Colonic mucosa (tissue), 4 donors: ENCODE results near the gene CHD2. TPM values are rescaled to one million over a fixed set of nuclear protein-coding genes. Genes with fewer than 3 reads are reported as not detected.

ENCODE experiments used
- DNase-seq: peaks from one replicate; pipeline ENCODE4 v3.0.0-alpha.2; 2020
- H3K27ac ChIP-seq: fragments of 200-600 bp; one replicate; pipeline ENCODE4 v1.8.0; 2021
- H3K27me3 ChIP-seq: fragments of 200-600 bp; one replicate; pipeline ENCODE4 v1.8.0; 2021
- H3K36me3 ChIP-seq: fragments of 200-600 bp; one replicate; pipeline ENCODE4 v1.8.0; 2021
- H3K4me1 ChIP-seq: fragments of 200-600 bp; one replicate; pipeline ENCODE4 v1.8.0; 2021; ENCODE audit warnings: mild to moderate bottlenecking
- H3K4me3 ChIP-seq: fragments of 200-600 bp; one replicate; pipeline ENCODE4 v1.8.0; 2021
- H3K9ac ChIP-seq, 2 donors: one replicate each; pipeline ENCODE4 v1.7.0; 2013; ENCODE audit warnings: control low read depth in 2 of 2, low read depth in 2 of 2, low read length in 2 of 2
- H3K9me3 ChIP-seq: fragments of 200-600 bp; one replicate; pipeline ENCODE4 v1.8.0; 2021
- intact Hi-C: fragments of 100-400 bp; cut with DNase I; formaldehyde crosslinking; loops from one replicate; pipeline ENCODE4 v1.14.1; 2022
- microRNA-seq: library from miRNA; unstranded; fragments of <30 nt; microRNA quantifications from one replicate; pipeline ENCODE4, GENCODE V29; 2019
- total RNA-seq, 2 donors: library from RNA; stranded (reverse); fragmentation: NEBNext Ultra II Directional in 1 of 2; extraction: Animal tissue kit (Norgen Biotek cat#: 25700) in 1 of 2; gene quantifications; one replicate each; pipeline ENCODE4 v1.2.1, GENCODE V29; 2021
- TF ChIP-seq, protein P1 (sequence below): fragments of 200-600 bp; IDR thresholded peaks from one replicate; pipeline ENCODE4 v1.8.0; 2022; ENCODE audit warnings: antibody characterized with exemption, mild to moderate bottlenecking
- donor health status: healthy.
- donor health status: DM: no; HTN: no; CAD: no.
- donor health status: DM: no; HTN: no; CAD: no.

Gene CHD2
- total RNA-seq, 2 donors from 2014 or later, result 87.5 to 121 TPM

DNA sequence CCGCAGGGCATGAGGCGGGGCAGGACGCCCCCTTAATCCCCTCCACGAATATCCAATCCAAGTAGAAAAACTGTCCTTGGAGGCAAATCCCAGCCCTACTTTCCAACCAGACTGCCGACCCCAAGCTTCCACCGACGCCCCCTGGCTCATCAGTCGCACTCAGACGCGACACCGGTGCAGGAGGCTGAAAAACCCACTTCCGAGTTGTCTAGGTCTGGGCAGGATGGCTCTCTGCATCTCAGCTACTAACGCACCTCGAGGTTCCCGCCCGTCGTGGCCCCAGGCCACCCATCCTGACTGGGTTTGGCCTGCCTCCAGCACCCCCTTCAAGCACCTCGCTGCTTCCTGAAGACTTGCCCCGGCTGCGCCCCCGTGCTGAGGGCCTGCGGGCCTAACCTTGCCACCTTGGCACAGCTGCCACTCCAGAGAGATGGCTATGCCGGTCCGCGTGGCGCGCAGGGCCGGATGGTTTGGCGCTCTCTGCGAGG is 173.4 kb downstream of the CHD2 start:
- H3K27me3 ChIP-seq, result peaks cover 30% of the 10 kb centered on the region

DNA sequence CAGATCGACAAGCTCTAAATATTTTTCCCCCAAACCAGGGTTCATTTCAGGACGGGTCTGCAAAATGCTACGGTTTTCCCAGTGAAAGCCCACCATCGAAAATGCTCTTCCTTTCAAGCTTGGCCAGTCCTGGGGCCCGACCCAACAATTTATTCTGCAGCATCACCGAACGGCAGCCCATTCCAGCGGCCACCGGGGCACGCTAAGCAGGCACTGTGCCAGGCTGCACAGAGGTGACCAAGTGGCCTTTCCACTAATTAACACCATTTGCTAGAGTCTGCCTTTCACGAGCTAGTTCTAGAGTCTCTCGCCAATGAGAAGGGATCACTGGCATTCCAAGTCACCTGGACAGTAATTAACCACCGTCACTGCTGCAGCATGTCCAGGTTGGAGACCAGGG is 174.5 kb downstream of the CHD2 start:
- H3K9ac ChIP-seq, result no peak overlapping the region
- intact Hi-C loops, result no loop called here
- no peak for DNase-seq
- H3K9me3 ChIP-seq, result no peaks in the 10 kb centered on the region
- H3K4me3 ChIP-seq, result no peak overlapping the region
- peaks cover 30% of the 10 kb centered on the region for H3K27me3 ChIP-seq
- H3K36me3 ChIP-seq, result no peaks in the 10 kb centered on the region
- no peaks in the 10 kb centered on the region for H3K4me1 ChIP-seq
- TF ChIP-seq, protein P1, sequence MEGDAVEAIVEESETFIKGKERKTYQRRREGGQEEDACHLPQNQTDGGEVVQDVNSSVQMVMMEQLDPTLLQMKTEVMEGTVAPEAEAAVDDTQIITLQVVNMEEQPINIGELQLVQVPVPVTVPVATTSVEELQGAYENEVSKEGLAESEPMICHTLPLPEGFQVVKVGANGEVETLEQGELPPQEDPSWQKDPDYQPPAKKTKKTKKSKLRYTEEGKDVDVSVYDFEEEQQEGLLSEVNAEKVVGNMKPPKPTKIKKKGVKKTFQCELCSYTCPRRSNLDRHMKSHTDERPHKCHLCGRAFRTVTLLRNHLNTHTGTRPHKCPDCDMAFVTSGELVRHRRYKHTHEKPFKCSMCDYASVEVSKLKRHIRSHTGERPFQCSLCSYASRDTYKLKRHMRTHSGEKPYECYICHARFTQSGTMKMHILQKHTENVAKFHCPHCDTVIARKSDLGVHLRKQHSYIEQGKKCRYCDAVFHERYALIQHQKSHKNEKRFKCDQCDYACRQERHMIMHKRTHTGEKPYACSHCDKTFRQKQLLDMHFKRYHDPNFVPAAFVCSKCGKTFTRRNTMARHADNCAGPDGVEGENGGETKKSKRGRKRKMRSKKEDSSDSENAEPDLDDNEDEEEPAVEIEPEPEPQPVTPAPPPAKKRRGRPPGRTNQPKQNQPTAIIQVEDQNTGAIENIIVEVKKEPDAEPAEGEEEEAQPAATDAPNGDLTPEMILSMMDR, result no peak
- H3K27ac ChIP-seq, result no peak overlapping the region

More for the DNA sequence above, 173.4 kb downstream of the CHD2 start:
- H3K9me3 ChIP-seq, result no peaks in the 10 kb centered on the region
- H3K4me1 ChIP-seq, result no peaks in the 10 kb centered on the region
- H3K4me3 ChIP-seq, result no peak overlapping the region
- peak overlapping the region; percentile 36 for H3K27ac ChIP-seq
- H3K9ac ChIP-seq, result peak overlapping the region in 1 of 2 donors; percentile 43
- intact Hi-C loops, result no loop called here
- no peaks in the 10 kb centered on the region for H3K36me3 ChIP-seq
- TF ChIP-seq, protein P1, result no peak
- no peak for DNase-seq

DNA sequence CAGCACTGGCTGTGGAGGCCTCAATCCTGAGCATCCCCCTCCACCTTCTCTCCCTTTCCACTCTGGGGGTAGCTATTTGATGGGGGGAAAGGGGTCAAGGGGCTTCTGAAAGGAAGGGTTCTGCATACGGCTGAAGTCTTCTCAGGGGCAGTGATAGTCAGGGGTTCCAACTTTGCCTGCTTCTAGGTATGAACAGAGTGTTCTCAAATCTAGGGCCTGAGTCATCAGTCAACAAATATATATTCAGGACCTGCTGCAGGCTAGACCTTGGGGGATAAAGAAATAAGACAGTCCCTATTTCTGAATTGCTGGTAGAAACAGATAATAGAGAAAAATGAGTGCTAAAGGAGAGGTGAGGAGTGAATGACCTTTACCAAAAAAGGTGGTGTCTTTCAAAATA is 176.1 kb downstream of the CHD2 start:
- H3K36me3 ChIP-seq, result no peaks in the 10 kb centered on the region
- H3K9me3 ChIP-seq, result no peaks in the 10 kb centered on the region
- no peak overlapping the region for H3K27ac ChIP-seq
- peaks cover 30% of the 10 kb centered on the region for H3K27me3 ChIP-seq
- H3K4me3 ChIP-seq, result no peak overlapping the region
- no peaks in the 10 kb centered on the region for H3K4me1 ChIP-seq
- DNase-seq, result no peak
- H3K9ac ChIP-seq, result no peak overlapping the region
- intact Hi-C loops, result no loop called here
- TF ChIP-seq, protein P1, result no peak

DNA sequence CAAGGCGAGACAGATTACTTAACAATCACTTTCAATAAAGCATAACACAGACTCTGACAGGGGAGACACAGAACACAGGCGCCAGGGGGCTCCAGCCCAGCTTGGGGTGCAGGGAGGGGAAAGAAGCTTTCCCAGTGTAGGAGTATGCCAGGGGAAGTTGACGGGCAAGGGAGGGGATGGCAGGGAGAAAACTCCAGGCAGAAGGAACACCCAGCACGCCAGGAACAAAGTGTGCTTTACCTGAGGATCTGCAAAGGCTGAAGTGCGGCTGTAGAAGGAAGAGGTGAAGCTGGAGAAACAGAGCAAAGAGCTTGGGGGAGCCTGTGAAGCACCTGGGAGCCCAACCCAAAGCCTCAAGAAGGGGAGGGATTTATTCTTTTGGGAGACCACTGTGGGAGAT is 176.8 kb downstream of the CHD2 start:
- intact Hi-C loops, result no loop called here
- no peak overlapping the region for H3K27ac ChIP-seq
- H3K27me3 ChIP-seq, result peaks cover 24% of the 10 kb centered on the region

More for the DNA sequence above, 176.8 kb downstream of the CHD2 start:
- no peak overlapping the region for H3K9ac ChIP-seq
- no peaks in the 10 kb centered on the region for H3K36me3 ChIP-seq
- H3K4me3 ChIP-seq, result no peak overlapping the region
- no peak for DNase-seq
- H3K4me1 ChIP-seq, result no peaks in the 10 kb centered on the region
- TF ChIP-seq, protein P1, result no peak
- no peaks in the 10 kb centered on the region for H3K9me3 ChIP-seq

Small RNAs within 50 kb of the gene (microRNA-seq; reads per million reads assigned to microRNA genes)
- gene MIR3175, result 1.7 reads per million

Other genes with a start within 250 kb of the CHD2 start
- gene FAM174B, start 244.5 kb upstream of the CHD2 start, total RNA-seq, result 10 to 100 TPM; 25.2 to 25.7 TPM
- 10 to 100 TPM in 1 of 2 donors, 1 to 10 TPM in 1; 4.2 to 12.4 TPM for gene RGMA, start 188.9 kb downstream of the CHD2 start, total RNA-seq